H1 (cell line): ENCODE measurements around the gene ENTREP3. TPM values are rescaled to one million over a fixed set of nuclear protein-coding genes. Genes with fewer than 3 reads are reported as not detected.

Experiments used
- CTCF ChIA-PET: fragments of 300-600 bp; sonication (Branson Sonifier 250); formaldehyde crosslinking; loops from one replicate; lab custom pipeline; 2021; ENCODE audit not compliant: partially characterized antibody; lab: Charles Lee
- POLR2A ChIA-PET: fragments of 300-600 bp; sonication (Branson Sonifier 250); formaldehyde crosslinking; loops from one replicate; lab custom pipeline; 2021; ENCODE audit warnings: inconsistent platforms; ENCODE audit not compliant: partially characterized antibody; lab: Charles Lee
- DNase-seq, 2 experiments: peaks; one replicate each; pipeline versions ENCODE4 v3.0.0 to v3.0.0-alpha.2; 2010 to 2022; ENCODE audit warnings: low spot score in 2 of 2, low read depth in 1 of 2, mixed read lengths in 1 of 2
- FAIRE-seq: peaks from 2 replicates; lab custom pipeline; 2011; peaks lifted over from hg19 to GRCh38; lab: Jason Lieb, UNC
- H2AFZ ChIP-seq: 2 replicates; pipeline ENCODE4 v1.8.1; 2012; ENCODE audit warnings: low read length, inconsistent platforms
- H2AK5ac ChIP-seq: 2 replicates; pipeline ENCODE4 v1.6.1; 2013; ENCODE audit warnings: low read depth, low read length
- H2BK120ac ChIP-seq: replicated peaks from 2 replicates; pipeline ENCODE3; 2013; ENCODE audit warnings: low read depth, low read length, inconsistent platforms
- H2BK12ac ChIP-seq: 2 replicates; pipeline ENCODE4 v1.6.1; 2013; ENCODE audit warnings: low read depth, low read length
- H2BK15ac ChIP-seq: 2 replicates; pipeline ENCODE4 v1.6.1; 2013; ENCODE audit warnings: low read length
- H2BK20ac ChIP-seq: 2 replicates; pipeline ENCODE4 v1.6.1; 2013; ENCODE audit warnings: low read length
- H2BK5ac ChIP-seq: 2 replicates; pipeline ENCODE4 v1.6.1; 2013; ENCODE audit warnings: low read depth, low read length
- H3K14ac ChIP-seq: 2 replicates; pipeline ENCODE4 v1.6.1; 2013; ENCODE audit warnings: inconsistent platforms; ENCODE audit not compliant: insufficient read length
- H3K18ac ChIP-seq: 2 replicates; pipeline ENCODE4 v1.6.1; 2013; ENCODE audit warnings: low read length; ENCODE audit errors: extremely low read depth
- H3K23ac ChIP-seq: 2 replicates; pipeline ENCODE4 v1.6.1; 2013; ENCODE audit warnings: inconsistent platforms; ENCODE audit not compliant: insufficient read length
- H3K23me2 ChIP-seq: 2 replicates; pipeline ENCODE4 v1.6.1; 2013; ENCODE audit warnings: low read depth, low read length
- H3K27ac ChIP-seq: 2 replicates; pipeline ENCODE4 v1.6.1; 2011; ENCODE audit warnings: low read depth, low read length, inconsistent platforms
- H3K27me3 ChIP-seq, 4 experiments: replicated peaks in 1 of 4; 1 replicate in 1 of 4; 2 replicates in 3 of 4; pipeline versions ENCODE4 v1.6.1 to v1.8.1; 2011 to 2013; ENCODE audit warnings: low read length in 3 of 4, mild to moderate bottlenecking in 3 of 4, inconsistent platforms in 2 of 4, mixed read lengths in 2 of 4, moderate library complexity in 1 of 4; ENCODE audit not compliant: control insufficient read depth in 3 of 4, insufficient read depth in 3 of 4; ENCODE audit errors: extremely low read depth in 1 of 4
- H3K36me3 ChIP-seq, 4 experiments: 2 replicates each; pipeline versions ENCODE4 v1.6.1 to v1.8.1; 2011 to 2013; ENCODE audit warnings: mild to moderate bottlenecking in 4 of 4, low read length in 3 of 4, moderate library complexity in 2 of 4, control low read depth in 1 of 4, inconsistent platforms in 1 of 4; ENCODE audit not compliant: insufficient read depth in 4 of 4, control insufficient read depth in 2 of 4
- H3K4ac ChIP-seq: replicated peaks from 2 replicates; pipeline ENCODE3; 2013; ENCODE audit warnings: low read length, low read depth, mixed read lengths, inconsistent platforms; ENCODE audit not compliant: insufficient read length
- H3K4me1 ChIP-seq, 4 experiments: replicated peaks in 1 of 4; 1 replicate in 1 of 4; 2 replicates in 3 of 4; pipeline versions ENCODE4 v1.6.1 to v1.8.1; 2011 to 2013; ENCODE audit warnings: low read length in 3 of 4, inconsistent platforms in 2 of 4, mixed read lengths in 1 of 4; ENCODE audit not compliant: insufficient read depth in 4 of 4, control insufficient read depth in 3 of 4
- H3K4me2 ChIP-seq, 2 experiments: 2 replicates each; pipeline versions ENCODE4 v1.6.1 to v1.8.1; 2011 to 2013; ENCODE audit warnings: low read depth in 2 of 2, low read length in 2 of 2, control low read depth in 1 of 2, inconsistent platforms in 1 of 2, mild to moderate bottlenecking in 1 of 2; ENCODE audit not compliant: insufficient read depth in 1 of 2
- H3K4me3 ChIP-seq, 4 experiments: fragments of 200-600, 300-600 bp in 1 of 4; sonication (generic), shearing (Covaris generic), sonication (Bioruptor Twin) in 1 of 4; 2 replicates each; pipeline versions ENCODE4 v1.5.1 to v1.8.1; 2011 to 2016; ENCODE audit warnings: low read length in 4 of 4, low read depth in 3 of 4, control low read depth in 2 of 4, inconsistent platforms in 2 of 4, mild to moderate bottlenecking in 2 of 4, mixed read lengths in 1 of 4, moderate library complexity in 1 of 4; ENCODE audit not compliant: insufficient read depth in 2 of 4; ENCODE audit errors: extremely low read depth in 1 of 4
- H3K56ac ChIP-seq: replicated peaks from 2 replicates; pipeline ENCODE3; 2013; ENCODE audit warnings: low read depth, mild to moderate bottlenecking, mixed read lengths, low read length, inconsistent platforms; ENCODE audit not compliant: insufficient read length
- H3K79me1 ChIP-seq: 2 replicates; pipeline ENCODE4 v1.6.1; 2013; ENCODE audit warnings: low read depth, low read length, control low read depth
- H3K79me2 ChIP-seq, 2 experiments: 2 replicates each; pipeline versions ENCODE4 v1.6.1 to v1.8.1; 2012 to 2013; ENCODE audit warnings: low read length in 2 of 2, mild to moderate bottlenecking in 2 of 2, inconsistent platforms in 1 of 2; ENCODE audit not compliant: insufficient read depth in 2 of 2, control insufficient read depth in 1 of 2
- H3K9ac ChIP-seq, 4 experiments: replicated peaks in 1 of 4; 1 replicate in 1 of 4; 2 replicates in 3 of 4; pipeline versions ENCODE4 v1.6.1 to v1.8.1; 2011 to 2013; ENCODE audit warnings: low read depth in 3 of 4, low read length in 3 of 4, control low read depth in 2 of 4, mild to moderate bottlenecking in 2 of 4, moderate library complexity in 2 of 4, inconsistent platforms in 1 of 4; ENCODE audit errors: extremely low read depth in 1 of 4
- H3K9me3 ChIP-seq, 2 experiments: 2 replicates each; pipeline versions ENCODE4 v1.6.1 to v1.8.1; 2012 to 2013; ENCODE audit warnings: mild to moderate bottlenecking in 2 of 2, moderate library complexity in 2 of 2, control low read depth in 1 of 2, inconsistent platforms in 1 of 2, low read depth in 1 of 2, low read length in 1 of 2, mixed read lengths in 1 of 2; ENCODE audit not compliant: insufficient read depth in 2 of 2
- H4K20me1 ChIP-seq, 2 experiments: replicated peaks in 1 of 2; 2 replicates each; pipeline versions ENCODE3 to v1.8.1; 2011 to 2013; ENCODE audit warnings: inconsistent platforms in 2 of 2, low read length in 2 of 2, mild to moderate bottlenecking in 1 of 2; ENCODE audit not compliant: insufficient read depth in 2 of 2, control insufficient read depth in 1 of 2
- H4K5ac ChIP-seq: 2 replicates; pipeline ENCODE4 v1.6.1; 2013; ENCODE audit warnings: low read length, low read depth, mixed read lengths, inconsistent platforms; ENCODE audit not compliant: insufficient read length
- H4K8ac ChIP-seq: 2 replicates; pipeline ENCODE4 v1.8.0; 2013; ENCODE audit warnings: mild to moderate bottlenecking, moderate library complexity, low read length, inconsistent platforms; ENCODE audit not compliant: insufficient read depth; ENCODE audit errors: extremely low read depth
- H4K91ac ChIP-seq: replicated peaks from 2 replicates; pipeline ENCODE3; 2013; ENCODE audit warnings: low read length, mixed read lengths, inconsistent platforms; ENCODE audit not compliant: insufficient read length
- BCL11A ChIP-seq, 2 experiments: IDR thresholded peaks; one replicate each; pipeline ENCODE4 v1.6.1; 2011; ENCODE audit warnings: low read depth in 2 of 2, low read length in 2 of 2, mild to moderate bottlenecking in 2 of 2
- CEBPB ChIP-seq: IDR thresholded peaks from 2 replicates; pipeline ENCODE4 v1.6.1; 2012; ENCODE audit warnings: low read depth, low read length
- CREB1 ChIP-seq: IDR thresholded peaks from 2 replicates; pipeline ENCODE4 v1.6.1; 2012; ENCODE audit warnings: inconsistent platforms
- GABPA ChIP-seq: IDR thresholded peaks from 2 replicates; pipeline ENCODE4 v1.6.1; 2011; ENCODE audit warnings: mild to moderate bottlenecking, low read length, moderate library complexity, borderline replicate concordance; ENCODE audit not compliant: insufficient read depth
- HDAC2 ChIP-seq, 2 experiments: fragments of 300-600 bp in 1 of 2; sonication (generic) in 1 of 2; IDR thresholded peaks; 2 replicates each; pipeline ENCODE4 v1.6.1; 2011 to 2012; ENCODE audit warnings: low read depth in 2 of 2, low read length in 2 of 2, mild to moderate bottlenecking in 2 of 2, moderate library complexity in 2 of 2, borderline replicate concordance in 1 of 2, inconsistent platforms in 1 of 2
- NRF1 ChIP-seq: IDR thresholded peaks from 2 replicates; pipeline ENCODE4 v1.6.1; 2011; ENCODE audit warnings: mild to moderate bottlenecking, low read depth, low read length, improper control_type of control experiment
- RXRA ChIP-seq: IDR thresholded peaks from 2 replicates; pipeline ENCODE4 v1.6.1; 2011; ENCODE audit warnings: low read depth, mild to moderate bottlenecking, low read length, moderate library complexity; ENCODE audit not compliant: insufficient read depth
- WGBS, 2 experiments: shearing (Covaris generic) in 1 of 2; methylation state at CpG; one replicate each; pipeline versions ENCODE4 v1.1.6 to v1.1.7; 2013 to 2015; ENCODE audit warnings: low lambda C conversion rate in 2 of 2, mixed read lengths in 2 of 2, inconsistent platforms in 1 of 2, low coverage in 1 of 2, missing lambda C conversion rate in 1 of 2; ENCODE audit not compliant: insufficient replicate concordance in 2 of 2, insufficient coverage in 1 of 2, insufficient read length in 1 of 2; ENCODE audit errors: extremely low coverage in 1 of 2, missing lambda C conversion rate in 1 of 2; 5-methylcytosine and 5-hydroxymethylcytosine counted together
- polyA plus RNA-seq, 7 experiments: library from polyadenylated mRNA; depleted of rRNA in 3 of 7; stranded (reverse) in 5 of 7; unstranded in 2 of 7; fragments of >200 nt in 5 of 7; fragments of 200-250 nt in 2 of 7; gene quantifications; 1 replicate in 5 of 7; 2 replicates in 1 of 7; 4 replicates in 1 of 7; pipeline versions ENCODE4 v1.2.1 to v1.2.3, GENCODE V29; 2011 to 2013; ENCODE audit warnings: missing spikeins in 2 of 7, mixed read lengths in 2 of 7
- total RNA-seq: library from RNA; stranded (reverse); fragmentation: NEBNext Ultra II Directional; extraction: Animal tissue kit (Norgen Biotek cat#: 25700); gene quantifications from 2 replicates; pipeline ENCODE4 v1.2.1, GENCODE V29; 2021
- TF ChIP-seq, protein P1 (sequence below): IDR thresholded peaks from 2 replicates; pipeline ENCODE4 v1.6.1; 2011; ENCODE audit warnings: low read length, improper control_type of control experiment
- TF ChIP-seq, protein P2 (sequence below), 3 experiments: IDR thresholded peaks; 1 replicate in 2 of 3; 2 replicates in 1 of 3; pipeline versions ENCODE4 v1.5.1 to v1.6.1; 2011; ENCODE audit warnings: low read length in 3 of 3, mild to moderate bottlenecking in 3 of 3, inconsistent platforms in 2 of 3, low read depth in 1 of 3, moderate library complexity in 1 of 3; ENCODE audit not compliant: insufficient read depth in 1 of 3; ENCODE audit errors: control extremely low read depth in 1 of 3

The ENTREP3 gene
- total and polyA plus RNA-seq, 2 of the 8 experiments (the other 6 are each of a cell fraction or from before 2014, with no cell fraction given): 22.8 to 52.2 TPM

DNA sequence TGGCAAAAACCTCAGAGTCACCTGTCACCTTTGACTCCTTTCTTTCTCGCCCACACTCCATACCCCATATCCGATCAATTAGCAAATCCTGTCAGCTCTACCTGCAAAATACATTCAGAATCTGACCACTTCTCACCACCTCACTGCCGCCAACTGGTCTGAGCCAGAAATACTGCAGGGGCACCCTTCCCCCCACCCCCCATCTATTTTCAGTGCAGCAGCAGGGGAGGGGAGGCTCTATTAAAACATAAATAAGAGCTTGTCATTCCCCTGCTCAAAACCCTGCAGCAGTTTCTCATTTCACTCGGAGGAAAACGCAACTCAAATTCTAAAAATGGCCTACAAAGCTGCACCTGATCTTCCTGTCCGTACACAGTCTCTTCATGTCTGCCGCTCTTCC is 42.1 kb upstream of the ENTREP3 start:
- no peak overlapping the region for H3K14ac ChIP-seq
- DNase-seq: no peak
- no peak overlapping the region for H3K56ac ChIP-seq
- CTCF ChIA-PET: interaction anchor here (0.7 to 5.3 kb wide), 7 partner anchors 9 to 47 kb away, joined by 3 to 29 read pairs (median 4); partner anchors contain the start of genes FDPS and SCAMP3
- H3K18ac ChIP-seq: no peak overlapping the region; the same call in 1 of the 2 replicates
- no peak overlapping the region for H2BK5ac ChIP-seq
- H3K27ac ChIP-seq: no peak overlapping the region
- POLR2A ChIA-PET: interaction anchor here (1.2 to 1.9 kb wide), 4 partner anchors 11 to 25 kb away, joined by 3 to 6 read pairs (median 4); partner anchors contain the start of gene FDPS
- H4K91ac ChIP-seq: no peak overlapping the region
- no peaks in the 10 kb centered on the region for H3K9me3 ChIP-seq
- peaks cover 0 to 23% (median 14%) of the 10 kb centered on the region in 4 experiments; a peak in 5 of 7 replicates for H3K27me3 ChIP-seq
- H4K8ac ChIP-seq: no peak overlapping the region
- no peak overlapping the region for H2AK5ac ChIP-seq
- no peaks in the 10 kb centered on the region for H3K79me2 ChIP-seq
- H3K4me2 ChIP-seq: no peak overlapping the region; a peak in 1 of 4 replicates
- no peaks in the 10 kb centered on the region for H4K20me1 ChIP-seq
- H2AFZ ChIP-seq: no peak overlapping the region
- H2BK20ac ChIP-seq: no peak overlapping the region
- H3K23me2 ChIP-seq: peaks cover 5% of the 10 kb centered on the region; the same call in 1 of the 2 replicates
- no peak overlapping the region for H4K5ac ChIP-seq
- peaks cover 3 to 23% (median 10%) of the 10 kb centered on the region in 4 experiments; a peak in 6 of 7 replicates for H3K4me1 ChIP-seq
- no peak overlapping the region for H2BK120ac ChIP-seq
- no peak overlapping the region for H3K4me3 ChIP-seq
- no peak overlapping the region for H3K9ac ChIP-seq
- no peaks in the 10 kb centered on the region for H3K79me1 ChIP-seq
- H3K23ac ChIP-seq: no peak overlapping the region
- 0 out of 2 replicates have a peak overlapping the region, but pooled peaks have one; percentile 55 for H2BK15ac ChIP-seq
- peak overlapping the region; percentile 29; the same call in 1 of the 2 replicates for H2BK12ac ChIP-seq
- H3K36me3 ChIP-seq: no peaks in the 10 kb centered on the region
- FAIRE-seq: no peak
- H3K4ac ChIP-seq: no peak overlapping the region
- 83% methylated on average over 7 of the region's 7 CpGs; no CpG with 5 or more reads in 1 of the 2 experiments for WGBS, 2 experiments
- no peak for TF ChIP-seq CEBPB
- no peak for TF ChIP-seq CREB1
- TF ChIP-seq RXRA: no peak
- TF ChIP-seq BCL11A (IDR thresholded peaks at IDR 0.05; ENCODE audit: low read depth in 2 of 2, low read length in 2 of 2): no peak
- TF ChIP-seq, protein P1, sequence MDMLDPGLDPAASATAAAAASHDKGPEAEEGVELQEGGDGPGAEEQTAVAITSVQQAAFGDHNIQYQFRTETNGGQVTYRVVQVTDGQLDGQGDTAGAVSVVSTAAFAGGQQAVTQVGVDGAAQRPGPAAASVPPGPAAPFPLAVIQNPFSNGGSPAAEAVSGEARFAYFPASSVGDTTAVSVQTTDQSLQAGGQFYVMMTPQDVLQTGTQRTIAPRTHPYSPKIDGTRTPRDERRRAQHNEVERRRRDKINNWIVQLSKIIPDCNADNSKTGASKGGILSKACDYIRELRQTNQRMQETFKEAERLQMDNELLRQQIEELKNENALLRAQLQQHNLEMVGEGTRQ: no peak
- TF ChIP-seq, protein P2, sequence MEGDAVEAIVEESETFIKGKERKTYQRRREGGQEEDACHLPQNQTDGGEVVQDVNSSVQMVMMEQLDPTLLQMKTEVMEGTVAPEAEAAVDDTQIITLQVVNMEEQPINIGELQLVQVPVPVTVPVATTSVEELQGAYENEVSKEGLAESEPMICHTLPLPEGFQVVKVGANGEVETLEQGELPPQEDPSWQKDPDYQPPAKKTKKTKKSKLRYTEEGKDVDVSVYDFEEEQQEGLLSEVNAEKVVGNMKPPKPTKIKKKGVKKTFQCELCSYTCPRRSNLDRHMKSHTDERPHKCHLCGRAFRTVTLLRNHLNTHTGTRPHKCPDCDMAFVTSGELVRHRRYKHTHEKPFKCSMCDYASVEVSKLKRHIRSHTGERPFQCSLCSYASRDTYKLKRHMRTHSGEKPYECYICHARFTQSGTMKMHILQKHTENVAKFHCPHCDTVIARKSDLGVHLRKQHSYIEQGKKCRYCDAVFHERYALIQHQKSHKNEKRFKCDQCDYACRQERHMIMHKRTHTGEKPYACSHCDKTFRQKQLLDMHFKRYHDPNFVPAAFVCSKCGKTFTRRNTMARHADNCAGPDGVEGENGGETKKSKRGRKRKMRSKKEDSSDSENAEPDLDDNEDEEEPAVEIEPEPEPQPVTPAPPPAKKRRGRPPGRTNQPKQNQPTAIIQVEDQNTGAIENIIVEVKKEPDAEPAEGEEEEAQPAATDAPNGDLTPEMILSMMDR (IDR thresholded peaks at IDR 0.05; ENCODE audit: control extremely low read depth in 1 of 3, insufficient read depth in 1 of 3, low read depth in 1 of 3, low read length in 3 of 3): no peak
- no peak for TF ChIP-seq HDAC2 (IDR thresholded peaks at IDR 0.05; ENCODE audit: borderline replicate concordance in 1 of 2, low read depth in 2 of 2, low read length in 2 of 2)
- no peak for TF ChIP-seq NRF1
- no peak for TF ChIP-seq GABPA
